ENCODE results near the gene TCFL5.
A peak's percentile ranks its signal among the peaks of the same experiment; 100 is the strongest.

The TCFL5 gene

GRCh38 chr20:62817975-62818591 is 43.5 kb downstream of the TCFL5 start:
- no peak for DNase-seq (ENCODE audit: low read depth, low spot score)
- H3K4me3 ChIP-seq (ENCODE audit: low read length), result no peak overlapping the region

DNA sequence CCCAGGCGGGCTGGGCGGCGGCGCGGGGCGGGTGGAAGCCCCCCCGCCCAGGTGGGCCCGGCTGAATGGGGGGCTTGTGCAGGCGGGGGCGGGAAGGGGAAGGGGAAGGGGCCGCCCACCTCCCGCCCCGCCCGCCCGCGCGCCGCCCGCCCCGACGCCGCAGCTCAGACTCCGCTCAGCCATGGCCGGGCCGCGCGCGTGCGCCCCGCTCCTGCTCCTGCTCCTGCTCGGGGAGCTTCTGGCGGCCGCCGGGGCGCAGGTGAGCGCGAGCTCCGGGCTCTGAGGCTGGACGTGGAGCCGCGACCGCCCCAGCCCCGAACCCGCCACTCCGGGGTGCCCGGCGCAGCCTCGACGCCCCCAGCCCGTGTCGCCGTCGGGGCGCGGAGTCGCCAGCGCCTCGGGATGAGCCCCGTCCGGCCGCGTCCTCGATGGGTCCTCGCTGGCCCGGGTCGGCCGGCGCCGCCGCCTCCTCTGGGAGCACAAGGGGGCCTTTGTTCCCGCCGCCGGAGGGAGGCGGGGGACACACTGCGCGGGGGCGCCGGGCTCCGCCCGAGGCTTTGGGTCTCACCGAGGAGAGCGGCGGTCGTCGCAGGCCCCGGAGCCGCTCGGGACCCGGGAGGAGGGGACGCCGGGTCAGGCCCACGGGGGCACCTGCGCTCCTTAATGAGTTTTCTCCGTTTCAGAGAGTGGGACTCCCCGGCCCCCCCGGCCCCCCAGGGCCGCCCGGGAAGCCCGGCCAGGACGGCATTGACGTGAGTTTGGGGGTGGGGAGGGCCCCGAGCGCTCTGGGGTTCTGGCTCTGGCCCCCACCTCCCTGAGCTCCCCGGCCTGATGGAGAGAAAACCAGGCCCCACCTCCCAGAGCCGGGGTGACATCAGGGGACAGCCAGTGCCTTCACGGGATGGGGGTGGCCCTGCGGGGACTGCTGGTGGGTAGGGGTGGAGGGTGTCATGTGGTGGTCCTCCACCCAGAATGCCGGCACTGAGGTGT is 44.4 kb downstream of the TCFL5 start, which contains the start of gene COL9A3:
TSS of gene COL9A3 (plus strand) at position 167 of the 990 bp plus-strand sequence. CDS start at position 182, 15 bp downstream.
- H3K4me3 ChIP-seq (ENCODE audit: low read length), result peak within 1 kb of the TSS; percentile 21; the same call in 1 of the 2 replicates
- DNase-seq (ENCODE audit: low read depth, low spot score), result no peak

DNA sequence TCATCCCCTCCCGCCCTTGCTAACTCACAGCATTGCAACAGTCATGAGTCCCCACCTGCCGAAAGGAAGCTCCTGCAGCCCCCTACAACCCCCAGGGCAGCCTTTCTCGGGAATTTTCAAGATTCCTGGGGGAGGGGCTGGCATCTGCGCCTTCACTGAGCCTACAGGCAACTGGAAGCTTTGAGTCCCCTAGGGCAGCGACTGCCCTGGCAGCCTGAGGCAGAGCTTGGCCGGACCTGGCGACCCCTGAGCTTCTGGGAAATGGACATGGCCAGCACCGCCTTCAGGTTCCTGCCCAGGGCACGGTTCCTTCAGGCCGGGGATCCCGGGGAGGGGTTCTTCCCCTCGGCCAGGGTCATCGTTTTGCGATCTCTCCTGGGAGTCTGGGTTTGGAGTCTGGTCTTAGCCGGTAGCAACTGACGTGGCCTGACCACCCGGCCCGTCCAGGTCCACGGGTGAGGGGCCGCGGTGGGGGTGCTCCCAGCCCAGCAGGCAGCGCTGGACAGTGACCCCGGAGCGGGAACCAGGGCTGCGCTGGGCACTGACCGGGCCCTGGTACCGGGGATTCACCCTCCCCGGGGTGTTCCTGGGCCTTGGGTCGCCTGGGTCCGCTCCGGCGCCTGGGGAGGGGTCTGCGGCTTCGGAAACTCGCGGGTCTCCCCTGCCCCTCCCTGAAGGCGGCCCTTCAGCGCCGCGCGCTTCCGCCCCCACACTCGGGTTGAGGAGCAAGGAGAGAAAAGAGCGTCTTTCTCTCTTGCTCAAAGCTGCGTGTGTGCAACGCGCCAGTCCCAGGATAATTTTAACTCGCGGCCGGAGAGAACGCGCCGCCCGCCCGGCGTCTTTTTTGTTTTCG is 45.4 kb downstream of the TCFL5 start:
- DNase-seq (ENCODE audit: low read depth, low spot score), result no peak
- peak overlapping the region; percentile 21; the same call in 1 of the 2 replicates for H3K4me3 ChIP-seq (ENCODE audit: low read length)

DNA sequence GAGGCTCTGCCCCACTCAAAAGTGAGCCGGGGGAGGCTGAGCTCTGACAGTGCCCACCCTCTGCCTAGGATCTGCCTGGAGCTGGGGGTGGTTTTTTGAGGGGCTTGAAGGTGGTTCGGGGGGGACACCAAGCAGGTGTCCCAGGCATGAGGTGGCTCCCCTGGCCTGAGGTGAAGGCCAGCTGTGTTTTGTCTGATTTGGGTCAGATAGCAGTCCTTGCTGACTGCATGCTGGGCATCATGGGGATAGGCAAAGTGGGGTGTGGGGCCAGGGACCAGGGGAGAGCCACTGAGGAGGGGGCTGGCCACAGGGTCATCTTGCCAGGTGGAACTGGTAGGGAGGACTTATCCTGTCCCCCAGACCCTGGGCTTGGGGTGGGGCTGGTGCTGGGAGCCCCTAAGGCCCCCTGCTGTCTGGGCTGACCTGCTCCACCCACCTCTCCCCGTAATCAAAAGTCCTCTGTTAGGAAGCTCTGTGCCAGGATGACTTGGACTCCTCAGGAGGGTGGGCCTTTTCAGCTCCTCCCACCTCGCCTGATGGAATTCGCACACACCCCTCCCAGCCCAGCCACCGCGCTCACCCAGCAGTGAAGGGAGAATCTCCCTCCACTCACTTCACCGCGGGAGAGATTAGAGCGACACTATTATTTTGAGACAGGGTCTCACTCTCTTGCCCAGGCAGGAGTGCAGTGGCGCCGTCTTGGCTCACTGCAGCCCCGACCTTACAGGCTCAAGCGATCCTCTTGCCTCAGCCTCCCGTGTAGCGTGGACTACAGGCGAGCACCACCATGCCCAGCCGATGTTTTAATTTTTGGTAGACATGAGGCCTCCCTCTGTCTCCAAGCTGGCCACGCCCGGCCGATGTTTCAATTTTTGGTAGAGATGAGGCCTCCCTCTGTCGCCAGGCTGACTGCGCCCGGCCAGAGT is 46.3 kb downstream of the TCFL5 start:
- DNase-seq (ENCODE audit: low read depth, low spot score), result no peak
- H3K4me3 ChIP-seq (ENCODE audit: low read length), result no peak overlapping the region

DNA sequence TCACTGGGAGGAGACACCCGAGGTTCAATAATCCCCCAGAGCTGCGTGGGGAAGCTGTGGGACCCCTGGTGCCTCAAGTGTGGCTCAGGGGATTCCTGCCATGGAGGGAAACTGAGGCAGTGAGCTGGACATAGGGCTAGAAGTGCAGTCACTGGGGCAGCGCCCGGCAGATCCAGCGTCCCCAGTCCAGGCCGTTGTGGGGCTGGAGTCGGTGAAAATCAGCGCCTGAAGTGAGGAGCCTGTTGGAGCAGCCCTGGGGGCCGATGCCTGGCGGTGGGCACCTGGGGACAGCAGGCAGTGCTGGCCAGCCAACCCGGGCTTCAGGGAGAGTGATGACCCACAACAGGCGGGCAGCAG is 46.9 kb downstream of the TCFL5 start:
- DNase-seq (ENCODE audit: low read depth, low spot score), result no peak
- H3K4me3 ChIP-seq (ENCODE audit: low read length), result no peak overlapping the region

DNA sequence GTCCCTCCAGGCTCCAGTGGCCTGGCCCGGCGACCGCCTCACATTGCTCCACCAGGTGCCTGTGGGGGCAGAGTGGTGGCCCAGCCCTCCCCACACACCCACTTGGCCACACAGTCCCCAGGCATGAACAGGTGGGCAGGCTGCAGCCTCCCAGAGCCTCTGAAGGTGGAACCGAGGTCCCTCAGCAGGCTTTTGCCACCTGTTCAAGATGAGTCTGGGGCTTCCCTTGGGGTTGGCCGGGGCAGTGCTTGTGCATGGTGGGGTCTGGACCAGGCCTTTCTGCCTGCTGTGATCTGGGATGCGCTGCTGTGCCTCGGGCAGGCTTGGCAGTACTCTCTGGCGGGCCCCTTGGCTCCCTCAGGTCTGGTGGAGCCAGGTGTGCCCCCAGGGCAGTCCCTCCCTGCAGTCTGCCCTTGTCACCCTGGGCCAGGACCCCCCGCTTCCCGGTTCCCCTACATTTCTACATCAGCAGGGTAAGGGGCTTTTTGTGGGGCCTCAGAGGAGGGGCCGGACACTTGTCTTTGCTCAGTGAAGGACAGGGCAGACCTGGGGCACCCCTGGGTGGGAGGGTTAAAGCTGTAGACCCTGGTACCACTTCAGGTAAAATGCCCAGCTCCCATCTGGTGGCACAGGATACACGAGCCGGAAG is 47.4 kb downstream of the TCFL5 start:
- DNase-seq (ENCODE audit: low read depth, low spot score), result no peak

DNA sequence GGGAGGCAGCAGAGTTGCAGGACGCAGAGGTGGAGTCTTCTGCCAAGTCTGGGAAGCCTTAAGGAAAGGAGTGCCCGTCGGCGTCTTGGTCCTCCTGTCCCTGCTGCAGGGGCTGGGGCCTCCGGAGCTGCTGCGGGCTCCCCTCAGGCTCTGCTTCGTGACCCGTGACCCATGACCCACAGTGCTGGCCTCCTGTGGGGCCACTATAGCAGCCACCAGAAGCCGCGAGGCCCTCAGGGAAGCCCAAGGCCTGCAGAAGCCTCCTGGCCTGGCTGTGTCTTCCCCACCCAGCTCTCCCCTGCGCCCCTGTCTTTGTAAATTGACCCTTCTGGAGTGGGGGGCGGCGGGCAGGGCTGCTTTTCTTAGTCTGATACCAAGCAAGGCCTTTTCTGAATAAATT is 48.0 kb downstream of the TCFL5 start:
- no peak for DNase-seq (ENCODE audit: low read depth, low spot score)
- no peak overlapping the region for H3K4me3 ChIP-seq (ENCODE audit: low read length)

More for the DNA sequence above, 47.4 kb downstream of the TCFL5 start:
- no peak overlapping the region for H3K4me3 ChIP-seq (ENCODE audit: low read length)

DNA sequence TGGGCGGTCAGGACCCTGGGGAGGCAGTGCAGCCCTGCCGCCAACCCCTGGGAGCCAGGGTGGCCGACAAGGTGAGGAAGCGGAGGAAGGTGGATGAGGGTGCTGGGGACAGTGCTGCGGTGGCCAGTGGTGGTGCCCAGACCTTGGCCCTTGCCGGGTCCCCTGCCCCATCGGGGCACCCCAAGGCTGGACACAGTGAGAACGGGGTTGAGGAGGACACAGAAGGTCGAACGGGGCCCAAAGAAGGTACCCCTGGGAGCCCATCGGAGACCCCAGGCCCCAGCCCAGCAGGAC is 48.8 kb downstream of the TCFL5 start:
- no peak overlapping the region for H3K4me3 ChIP-seq (ENCODE audit: low read length)
- DNase-seq (ENCODE audit: low read depth, low spot score), result no peak

DNA sequence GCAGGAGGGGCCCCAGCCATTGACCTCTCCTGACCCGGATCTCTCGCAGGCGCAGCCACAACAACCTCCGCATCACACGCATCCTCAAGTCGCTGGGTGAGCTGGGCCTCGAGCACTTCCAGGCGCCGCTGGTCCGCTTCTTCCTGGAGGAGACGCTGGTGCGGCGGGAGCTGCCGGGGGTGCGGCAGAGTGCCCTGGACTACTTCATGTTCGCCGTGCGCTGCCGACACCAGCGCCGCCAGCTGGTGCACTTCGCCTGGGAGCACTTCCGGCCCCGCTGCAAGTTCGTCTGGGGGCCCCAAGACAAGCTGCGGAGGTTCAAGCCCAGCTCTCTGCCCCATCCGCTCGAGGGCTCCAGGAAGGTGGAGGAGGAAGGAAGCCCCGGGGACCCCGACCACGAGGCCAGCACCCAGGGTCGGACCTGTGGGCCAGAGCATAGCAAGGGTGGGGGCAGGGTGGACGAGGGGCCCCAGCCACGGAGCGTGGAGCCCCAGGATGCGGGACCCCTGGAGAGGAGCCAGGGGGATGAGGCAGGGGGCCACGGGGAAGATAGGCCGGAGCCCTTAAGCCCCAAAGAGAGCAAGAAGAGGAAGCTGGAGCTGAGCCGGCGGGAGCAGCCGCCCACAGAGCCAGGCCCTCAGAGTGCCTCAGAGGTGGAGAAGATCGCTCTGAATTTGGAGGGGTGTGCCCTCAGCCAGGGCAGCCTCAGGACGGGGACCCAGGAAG is 49.3 kb downstream of the TCFL5 start:
- no peak overlapping the region for H3K4me3 ChIP-seq (ENCODE audit: low read length)
- DNase-seq (ENCODE audit: low read depth, low spot score), result no peak

DNA sequence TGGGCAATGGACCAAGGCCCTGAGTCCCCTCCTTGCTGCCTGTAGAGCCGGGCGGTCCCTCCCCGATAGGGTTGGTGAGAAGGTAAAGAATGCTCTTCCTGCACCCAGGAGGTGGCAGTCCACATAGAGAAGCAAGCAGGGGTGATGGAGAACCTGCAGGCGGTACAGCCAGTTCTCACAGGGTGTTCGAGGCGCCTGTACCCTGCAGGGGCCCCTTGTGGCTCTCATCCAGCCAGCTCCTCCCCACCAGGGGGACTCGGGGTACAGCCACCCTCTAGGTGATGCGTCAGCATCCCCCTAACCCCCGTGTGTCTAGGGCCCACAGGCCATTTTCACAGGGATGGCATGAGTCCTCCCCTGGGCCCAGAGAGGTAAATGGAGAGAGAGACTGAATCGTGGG is 49.9 kb downstream of the TCFL5 start:
- H3K4me3 ChIP-seq (ENCODE audit: low read length), result no peak overlapping the region
- DNase-seq (ENCODE audit: low read depth, low spot score), result no peak

DNA sequence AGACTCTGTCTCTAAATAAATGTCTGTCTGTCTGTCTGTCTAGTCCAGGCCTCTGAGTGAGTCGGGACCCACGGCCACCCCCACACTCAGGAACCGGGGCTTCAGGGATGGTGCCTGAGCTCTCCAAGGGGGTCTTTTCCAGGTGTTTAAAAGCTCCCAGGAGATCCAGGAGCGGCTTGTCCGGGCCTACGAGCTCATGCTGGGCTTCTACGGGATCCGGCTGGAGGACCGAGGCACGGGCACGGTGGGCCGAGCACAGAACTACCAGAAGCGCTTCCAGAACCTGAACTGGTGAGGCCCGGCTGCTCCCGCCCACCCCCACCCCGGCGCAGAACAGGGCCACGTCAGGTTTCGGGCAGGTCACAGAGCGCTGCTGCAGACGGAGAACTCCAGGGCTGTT is 50.3 kb downstream of the TCFL5 start:
- DNase-seq (ENCODE audit: low read depth, low spot score), result no peak
- H3K4me3 ChIP-seq (ENCODE audit: low read length), result no peak overlapping the region

GRCh38 chr20:62809530-62810428 is 51.8 kb downstream of the TCFL5 start:
- no peak overlapping the region for H3K4me3 ChIP-seq (ENCODE audit: low read length)
- DNase-seq (ENCODE audit: low read depth, low spot score), result no peak

DNA sequence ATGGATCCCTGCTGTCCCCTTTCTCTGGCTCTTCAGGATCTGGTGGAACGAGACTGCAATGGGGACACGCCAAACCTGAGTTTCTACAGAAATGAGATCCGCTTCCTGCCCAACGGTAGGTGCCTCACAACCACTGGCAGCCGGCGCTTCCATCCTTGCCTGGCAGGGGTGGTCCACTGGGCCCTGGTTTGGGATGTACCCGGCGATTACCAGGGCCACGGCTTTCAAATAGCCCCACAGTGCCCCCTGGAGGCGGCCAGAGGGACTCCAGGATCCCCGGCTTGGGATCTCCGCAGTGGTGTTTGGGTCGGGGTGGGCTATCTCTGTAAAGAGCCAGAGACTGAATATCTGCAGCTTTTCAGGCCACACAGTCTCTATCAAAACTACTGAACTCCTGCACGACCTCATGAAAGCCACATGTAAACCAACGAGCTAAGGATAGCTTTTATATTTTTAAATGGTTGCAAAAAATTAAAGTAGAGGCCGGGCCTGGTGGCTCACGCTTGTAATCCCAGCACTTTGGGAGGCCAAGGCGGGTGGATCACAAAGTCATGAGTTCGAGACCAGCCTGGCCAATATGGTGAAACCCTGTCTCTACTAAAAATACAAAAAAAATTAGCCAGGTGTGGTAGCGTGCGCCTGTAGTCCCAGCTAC is 53.3 kb downstream of the TCFL5 start:
- no peak for DNase-seq (ENCODE audit: low read depth, low spot score)

DNA sequence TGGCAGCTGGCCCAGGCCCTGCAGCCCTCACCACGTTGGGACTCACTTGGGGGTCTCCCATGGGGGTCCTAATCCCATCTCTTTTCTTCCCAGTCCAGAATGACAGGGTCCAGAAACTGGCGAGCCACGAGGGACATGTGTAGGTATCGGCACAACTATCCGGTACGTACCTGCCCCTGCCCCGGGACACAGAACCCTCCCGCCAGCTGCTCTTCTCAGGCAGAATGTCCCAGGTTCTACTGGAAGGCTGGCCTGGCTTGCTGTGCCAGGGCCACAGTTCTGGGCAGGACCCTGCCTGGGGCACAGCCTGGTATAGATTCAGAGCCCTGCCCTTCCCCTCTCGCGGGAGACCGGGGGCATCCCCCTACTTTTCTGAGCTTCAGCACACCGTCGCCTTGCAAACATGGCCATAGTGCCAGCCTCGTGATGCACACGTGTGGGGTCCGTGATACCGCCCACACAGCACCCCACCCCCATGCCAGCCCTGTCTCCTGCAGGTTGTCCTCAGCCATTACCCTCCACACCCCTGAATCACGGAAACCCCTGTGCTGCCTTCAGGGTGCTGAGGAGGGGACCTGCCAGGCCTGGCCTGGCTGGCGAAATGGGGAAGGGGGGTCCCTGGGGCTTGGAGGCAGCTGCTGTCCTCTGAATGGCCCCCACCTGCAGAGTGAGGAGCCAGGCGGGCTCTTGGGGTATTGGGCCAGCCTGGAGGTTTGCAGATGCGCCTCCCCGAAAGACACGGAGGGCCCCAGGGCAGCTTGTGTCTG is 54.0 kb downstream of the TCFL5 start:
- H3K4me3 ChIP-seq (ENCODE audit: low read length), result no peak overlapping the region
- no peak for DNase-seq (ENCODE audit: low read depth, low spot score)

More for the DNA sequence above, 53.3 kb downstream of the TCFL5 start:
- no peak overlapping the region for H3K4me3 ChIP-seq (ENCODE audit: low read length)

DNA sequence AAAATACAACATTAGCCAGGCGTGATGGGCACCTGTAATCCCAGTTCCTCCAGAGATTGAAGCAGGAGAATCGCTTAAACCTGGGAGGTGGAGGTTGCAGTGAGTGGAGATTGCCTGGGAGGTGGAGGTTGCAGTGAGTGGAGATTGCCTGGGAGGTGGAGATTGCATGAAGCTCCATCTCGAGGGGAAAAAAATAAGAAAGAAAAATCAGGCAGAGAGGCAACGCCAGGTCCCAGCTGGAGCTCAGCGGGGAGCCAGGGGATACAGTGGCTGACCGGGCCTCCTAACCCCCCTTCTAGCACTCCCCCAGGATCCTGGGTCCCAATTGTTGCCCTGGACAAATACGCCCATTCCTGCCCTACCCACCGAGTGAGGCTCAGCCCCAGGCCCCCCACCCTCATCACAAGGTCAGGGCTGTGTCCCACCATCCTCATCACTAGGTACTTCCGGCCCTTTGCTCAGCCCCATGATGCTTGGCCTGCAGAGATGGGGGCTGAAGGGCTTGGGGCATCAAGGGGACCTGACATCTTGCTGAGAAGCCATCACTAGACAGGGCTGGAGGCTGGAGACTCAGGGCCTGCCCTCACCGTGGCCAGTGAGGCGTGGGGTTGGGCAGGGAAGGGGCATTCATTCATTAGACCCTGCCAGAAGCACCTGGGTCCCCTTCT is 55.1 kb downstream of the TCFL5 start:
- no peak for DNase-seq (ENCODE audit: low read depth, low spot score)
- H3K4me3 ChIP-seq (ENCODE audit: low read length), result peak overlapping the region; percentile 68; the same call in 1 of the 2 replicates
